HFFc6 (cell line): ENCODE data around the gene ANKZF1. TPM values are rescaled to one million over a fixed set of nuclear protein-coding genes. Genes with fewer than 3 reads are reported as not detected.

Experiments
- DNase-seq: peaks from one replicate; pipeline ENCODE4 v3.0.0-alpha.2; 2018
- H3K27ac Mint-ChIP-seq: 2 replicates; pipeline ENCODE4 v1.8.0; 2020; ENCODE audit warnings: mild to moderate bottlenecking, mixed read lengths
- H3K27me3 Mint-ChIP-seq: 2 replicates; pipeline ENCODE4 v1.8.0; 2021; ENCODE audit warnings: mild to moderate bottlenecking, moderate library complexity, mixed read lengths; ENCODE audit not compliant: insufficient read depth
- H3K36me3 Mint-ChIP-seq: 2 replicates; pipeline ENCODE4 v1.8.0; 2021; ENCODE audit warnings: low read depth, mixed read lengths
- H3K4me1 Mint-ChIP-seq: 2 replicates; pipeline ENCODE4 v1.8.0; 2020; ENCODE audit warnings: low read depth, mixed read lengths
- H3K4me3 Mint-ChIP-seq: 2 replicates; pipeline ENCODE4 v1.8.0; 2020; ENCODE audit warnings: mild to moderate bottlenecking, moderate library complexity, mixed read lengths
- H3K9me3 Mint-ChIP-seq: 2 replicates; pipeline ENCODE4 v1.8.0; 2020; ENCODE audit warnings: mild to moderate bottlenecking, mixed read lengths
- CTCF ChIP-seq: fragments of 200-600 bp; sonication (generic); IDR thresholded peaks from 2 replicates; pipeline ENCODE4 v1.5.0; 2021; ENCODE audit warnings: antibody characterized with exemption, mild to moderate bottlenecking
- total RNA-seq, 6 experiments: library from RNA; stranded (reverse); fragmentation: NEBNext Ultra II Directional; extraction: Animal tissue kit (Norgen Biotek cat#: 25700); gene quantifications; 2 replicates in 1 of 6; 3 replicates in 5 of 6; pipeline ENCODE4 v1.2.3, GENCODE V29; 2021

Gene ANKZF1
- total RNA-seq, 6 experiments from 2014 or later, result 11.7 to 18.9 (median 15.4) TPM

- H3K4me3 Mint-ChIP-seq, result no peak overlapping the region
Measured at GRCh38 chr2:219285894-219286425, 56.4 kb downstream of the ANKZF1 start.

More at GRCh38 chr2:219285894-219286425, 56.4 kb downstream of the ANKZF1 start:
- no peaks in the 10 kb centered on the region for H3K9me3 Mint-ChIP-seq
- no peak for DNase-seq
- peaks cover 5% of the 10 kb centered on the region for H3K27me3 Mint-ChIP-seq
- TF ChIP-seq CTCF, result no peak
- peaks cover 11% of the 10 kb centered on the region; the same call in 1 of the 2 replicates for H3K36me3 Mint-ChIP-seq
- peak overlapping the region; percentile 19; the same call in 1 of the 2 replicates for H3K27ac Mint-ChIP-seq
- peaks cover 20% of the 10 kb centered on the region for H3K4me1 Mint-ChIP-seq

Other genes with a start within 250 kb of the ANKZF1 start
- gene FEV, start 244.6 kb upstream of the ANKZF1 start, total RNA-seq, result not detected
- not detected for gene CRYBA2, start 236.4 kb upstream of the ANKZF1 start, total RNA-seq
- gene CFAP65, start 188.3 kb upstream of the ANKZF1 start, total RNA-seq, result not detected
- not detected for gene IHH, start 168.9 kb upstream of the ANKZF1 start, total RNA-seq
- gene NHEJ1, start 69.0 kb upstream of the ANKZF1 start, total RNA-seq, result 10 to 100 TPM; 12.0 to 16.6 (median 14.1) TPM
- 1 to 10 TPM in 2 of 6 experiments, under 1 TPM in 4; 0.36 to 1.5 (median 0.88) TPM for gene SLC23A3, start 59.8 kb upstream of the ANKZF1 start, total RNA-seq
- 10 to 100 TPM; 37.9 to 46.2 (median 42.2) TPM for gene CNPPD1, start 52.9 kb upstream of the ANKZF1 start, total RNA-seq
- gene RETREG2, start 51.5 kb upstream of the ANKZF1 start, total RNA-seq, result 100 to 1,000 TPM in 1 of 6 experiments, 10 to 100 TPM in 5; 77.3 to 102 (median 85.5) TPM
- 10 to 100 TPM; 28.8 to 39.6 (median 33.1) TPM for gene ZFAND2B, start 23.0 kb upstream of the ANKZF1 start, total RNA-seq
- gene ABCB6, start 10.8 kb upstream of the ANKZF1 start, total RNA-seq, result 10 to 100 TPM; 12.5 to 16.5 (median 13.9) TPM
- gene ATG9A, start 170 bp upstream of the ANKZF1 start, total RNA-seq, result 10 to 100 TPM; 50.5 to 58.8 (median 52.5) TPM
- 1 to 10 TPM; 4.4 to 7.6 (median 5.5) TPM for gene GLB1L, start 15.6 kb downstream of the ANKZF1 start, total RNA-seq
- 10 to 100 TPM; 25.1 to 30.7 (median 28.2) TPM for gene STK16, start 15.7 kb downstream of the ANKZF1 start, total RNA-seq
- not detected for gene TUBA4B, start 23.4 kb downstream of the ANKZF1 start, total RNA-seq
- 10 to 100 TPM; 40.4 to 66.3 (median 48.2) TPM for gene TUBA4A, start 24.1 kb downstream of the ANKZF1 start, total RNA-seq
- gene DNAJB2, start 49.6 kb downstream of the ANKZF1 start, total RNA-seq, result 10 to 100 TPM; 39.7 to 45.4 (median 41.5) TPM
- 10 to 100 TPM in 5 of 6 experiments, 1 to 10 TPM in 1; 5.2 to 18.3 (median 15.2) TPM for gene PTPRN, start 79.6 kb downstream of the ANKZF1 start, total RNA-seq
- gene RESP18, start 102.9 kb downstream of the ANKZF1 start, total RNA-seq, result not detected
- 10 to 100 TPM; 46.9 to 59.4 (median 53.0) TPM for gene DNPEP, start 158.1 kb downstream of the ANKZF1 start, total RNA-seq
- under 1 TPM in 5 of 6 experiments, not detected in 1; 0.12 to 0.37 (median 0.19) TPM for gene DES, start 188.6 kb downstream of the ANKZF1 start, total RNA-seq
- 10 to 100 TPM; 80.9 to 89.5 (median 84.7) TPM for gene SPEG, start 205.0 kb downstream of the ANKZF1 start, total RNA-seq